AG08396 (cell line): ENCODE results near the gene PDE11A.
"Not testable (repeated sequence)": the region's sequence is repeated elsewhere in the genome, so short reads cannot be mapped to it uniquely, and the experiment has no call there.

Source experiments
- DNase-seq: peaks from one replicate; pipeline ENCODE4 v3.0.0; 2012; ENCODE audit warnings: low spot score, mixed read lengths

Gene PDE11A

DNA sequence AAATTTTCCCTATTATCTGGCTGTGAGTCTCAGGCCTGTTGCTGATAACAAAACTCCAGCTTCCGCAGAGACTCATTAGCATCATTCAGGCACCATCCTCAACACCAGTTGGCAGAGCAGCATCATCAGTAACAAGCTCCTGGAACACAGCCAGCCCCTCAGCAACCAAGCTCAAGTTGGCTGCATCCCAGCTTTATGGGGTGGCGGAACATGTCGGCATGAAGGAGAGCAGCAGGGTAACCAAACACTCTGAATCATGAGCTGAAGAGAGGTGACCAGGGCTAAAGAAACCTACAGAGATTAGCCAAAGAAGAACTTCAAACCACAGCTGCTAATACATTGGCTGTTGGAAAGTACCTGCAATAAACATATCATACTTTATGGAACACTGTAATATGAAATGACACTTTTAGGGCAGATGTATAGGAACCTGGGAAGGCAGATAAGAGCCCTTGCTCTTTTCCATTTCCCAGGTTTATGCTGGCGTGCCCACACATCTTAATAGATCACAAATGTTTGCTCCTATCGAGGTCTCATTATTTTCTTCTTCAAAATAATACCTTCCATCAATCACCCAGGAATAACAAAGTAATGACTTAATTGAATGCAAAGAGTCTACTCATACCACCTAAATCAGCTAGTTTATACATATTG is 63.8 kb downstream of the PDE11A start:
- peak; percentile 24 for DNase-seq

DNA sequence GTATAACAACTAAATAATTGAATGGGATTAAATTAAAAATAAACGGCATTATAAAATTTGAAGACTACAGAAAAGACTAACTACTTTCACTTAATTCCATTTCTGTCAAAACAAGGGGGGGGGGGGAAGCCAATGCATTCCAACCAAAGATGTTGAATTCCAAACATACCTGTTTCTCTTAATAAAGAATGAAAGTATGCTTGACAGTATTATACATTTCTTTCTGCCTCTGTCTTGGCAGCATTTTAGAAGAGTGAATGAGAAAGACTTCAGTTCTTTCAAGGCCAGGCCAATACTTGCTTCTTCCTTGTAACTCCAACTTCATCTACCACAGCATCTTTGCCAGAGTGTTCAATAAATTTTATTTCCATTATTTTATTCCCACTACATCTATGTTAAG is 65.9 kb downstream of the PDE11A start:
- no peak for DNase-seq

DNA sequence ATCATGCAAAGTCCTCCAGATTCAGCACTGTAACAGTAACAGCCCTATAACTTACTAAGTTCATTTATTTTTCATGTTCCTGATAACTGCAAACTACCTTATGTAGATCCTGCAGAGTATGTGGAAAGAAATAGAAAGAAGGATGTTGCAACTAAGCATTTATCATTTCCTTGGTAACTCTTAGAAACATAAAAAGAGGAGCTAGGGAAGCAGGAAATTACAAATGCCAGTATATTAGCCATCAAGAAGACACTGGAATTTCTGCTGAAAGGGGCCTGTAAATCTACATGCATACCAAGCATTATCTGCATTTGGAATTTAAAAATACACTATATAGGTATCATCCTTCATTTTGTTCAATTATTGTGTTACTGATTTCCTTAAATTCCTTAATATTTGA is 66.8 kb downstream of the PDE11A start:
- no peak for DNase-seq

DNA sequence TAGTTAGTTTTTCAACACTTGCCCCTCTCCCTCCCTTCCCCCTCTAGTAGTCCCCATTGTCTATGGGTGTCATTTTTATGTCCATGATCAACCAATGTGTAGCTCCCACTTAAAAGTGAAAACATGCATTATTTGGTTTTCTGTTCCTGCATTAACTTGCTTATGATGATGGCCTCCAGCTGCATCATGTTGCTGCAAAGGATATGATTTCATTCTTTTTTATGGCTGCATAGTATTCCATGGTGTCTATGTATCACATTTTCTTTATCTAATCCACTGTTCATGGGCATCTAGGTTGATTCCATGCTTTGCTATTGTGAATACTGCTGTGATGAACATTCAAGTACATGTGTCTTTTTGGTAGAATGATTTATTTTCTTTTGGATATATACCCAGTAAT is 70.5 kb downstream of the PDE11A start:
- DNase-seq: no peak

DNA sequence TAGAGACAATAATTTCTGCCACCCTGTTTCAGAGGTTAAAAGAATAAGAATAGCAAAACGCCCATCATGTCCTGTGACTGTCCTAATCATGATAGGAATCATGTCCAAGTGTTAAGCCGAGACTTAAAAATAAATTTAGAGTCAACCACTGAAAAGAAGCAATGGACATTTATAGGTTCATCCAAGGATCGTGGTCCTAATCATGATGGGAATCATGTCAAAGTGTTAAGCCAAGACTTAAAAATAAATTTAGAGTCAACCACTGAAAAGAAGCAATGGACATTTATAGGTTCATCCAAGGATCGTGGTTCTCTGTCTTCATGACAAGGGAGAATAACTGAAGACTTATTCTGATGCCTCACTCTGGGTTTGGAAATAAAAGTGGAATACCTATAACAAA is 73.6 kb downstream of the PDE11A start:
- DNase-seq: no peak

DNA sequence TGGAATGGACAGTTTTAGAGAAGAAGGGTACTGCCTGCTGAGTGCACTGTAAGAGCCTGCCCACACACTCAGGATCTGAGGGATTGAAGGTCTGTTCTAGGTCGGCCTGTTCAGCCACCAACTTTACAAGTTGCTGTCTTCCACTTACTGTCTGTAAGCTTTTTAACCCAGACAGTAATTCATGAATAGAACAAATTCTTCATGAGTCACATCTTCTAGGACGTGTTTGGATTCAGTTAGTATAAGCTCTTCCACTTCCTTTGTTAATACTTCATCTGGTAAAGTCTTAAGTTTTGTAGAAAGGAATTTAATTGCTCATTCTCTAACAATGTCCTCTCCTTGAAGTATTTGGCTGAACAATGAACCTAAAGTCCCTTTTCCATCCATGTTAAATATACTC is 74.6 kb downstream of the PDE11A start:
- peak; percentile 29 for DNase-seq

DNA sequence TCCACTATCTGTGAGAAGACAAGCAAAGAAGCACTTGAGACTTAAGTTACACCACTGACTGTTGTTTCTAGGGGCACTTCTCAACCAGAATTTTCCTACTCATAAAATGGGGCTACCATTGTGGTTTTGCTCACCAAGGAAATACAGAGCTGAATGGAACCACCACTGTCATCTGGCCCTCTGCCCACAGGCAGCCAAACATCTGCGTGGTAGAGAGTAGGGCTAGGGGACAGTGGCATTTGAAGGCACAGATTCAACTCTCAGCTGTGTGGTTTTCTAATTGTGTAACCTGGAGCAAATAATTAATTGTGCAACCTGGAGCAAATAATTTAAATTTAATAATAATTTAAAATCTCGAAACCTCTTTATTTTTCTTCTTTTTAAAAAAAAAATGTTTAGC is 79.6 kb downstream of the PDE11A start:
- no peak for DNase-seq

DNA sequence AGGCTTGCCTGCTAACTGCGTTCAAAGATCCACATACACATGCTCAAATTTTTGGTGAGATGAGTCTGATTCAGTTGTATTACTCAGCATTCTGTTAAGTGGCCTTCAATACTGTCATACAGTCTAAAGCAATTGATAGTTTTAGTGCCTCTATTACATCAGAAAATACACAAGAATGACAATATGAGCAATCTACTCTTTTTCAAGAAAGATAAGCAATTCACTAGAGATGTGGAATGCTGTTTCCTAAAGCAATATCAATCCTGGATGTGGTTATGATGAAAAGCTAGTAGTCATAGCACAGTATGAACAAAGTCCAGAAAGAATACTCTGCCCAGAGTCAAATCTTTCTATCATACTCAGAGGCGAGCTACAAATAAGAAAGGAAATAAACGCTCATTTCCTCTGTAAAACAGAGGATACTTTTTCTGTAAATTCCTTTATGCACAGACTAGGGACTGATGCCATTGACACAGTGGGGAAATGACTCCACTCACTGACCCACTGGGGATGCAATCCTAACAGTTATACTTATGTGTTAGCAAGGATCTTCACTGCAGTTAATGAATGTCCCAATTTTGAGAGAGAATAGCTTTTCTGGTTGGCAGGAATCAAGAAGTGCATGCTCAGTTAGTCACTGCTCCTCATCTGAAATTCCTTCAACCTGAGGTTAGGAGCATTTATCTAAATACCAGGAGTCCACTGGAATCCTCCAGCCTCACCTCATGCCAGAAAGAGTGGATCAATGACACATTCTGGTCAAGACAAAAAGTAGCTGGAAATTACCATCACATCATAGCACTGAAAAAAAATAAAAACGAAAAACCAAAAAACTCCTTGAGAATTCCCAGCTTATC is 83.3 kb downstream of the PDE11A start:
- DNase-seq: peak; percentile 50

DNA sequence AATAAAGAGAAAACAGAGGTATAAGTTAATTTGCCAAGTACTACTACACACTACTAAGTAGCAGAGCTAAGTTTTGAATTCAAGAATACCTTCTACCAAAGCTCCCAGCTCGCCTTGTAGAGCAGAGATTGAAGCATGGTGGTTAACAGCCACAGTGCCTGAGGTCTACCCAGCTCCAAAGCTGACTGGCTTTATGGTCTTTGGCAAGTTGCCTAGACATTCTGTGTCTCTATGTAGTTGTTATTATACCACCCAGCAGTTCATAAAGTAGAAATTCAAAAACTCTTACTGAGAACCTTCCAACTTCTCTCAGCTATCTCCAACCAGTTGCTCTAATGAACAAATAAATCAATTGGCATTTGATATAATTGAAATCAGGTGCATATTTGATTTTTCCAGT is 87.8 kb downstream of the PDE11A start:
- no peak for DNase-seq

DNA sequence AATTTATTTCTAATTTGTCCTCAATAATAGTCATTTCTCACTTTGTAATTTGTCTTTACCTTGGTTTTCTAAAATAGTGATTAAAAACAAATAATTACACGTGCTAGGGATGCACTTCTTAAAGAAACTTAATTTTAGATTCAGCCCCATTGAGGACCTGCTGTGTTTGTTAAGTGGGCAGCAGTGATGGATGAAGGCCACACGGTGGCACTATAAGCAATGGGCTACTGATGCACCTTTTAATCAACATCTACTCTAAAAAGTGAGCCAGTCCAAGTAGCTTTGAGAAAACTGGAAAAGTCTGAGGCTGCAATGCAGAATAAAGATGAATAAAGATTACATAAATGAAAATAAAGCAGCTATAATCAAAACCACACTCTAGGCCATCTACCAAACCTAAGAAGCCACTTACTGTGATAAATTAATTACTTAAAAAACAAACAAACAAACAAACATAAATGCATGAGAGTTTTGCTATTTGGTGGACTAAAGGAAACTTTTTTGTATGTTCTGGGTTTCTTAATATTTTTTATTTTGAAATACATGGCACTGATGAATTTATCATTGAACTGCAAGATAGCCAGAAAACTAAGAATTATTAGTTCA is 89.3 kb downstream of the PDE11A start:
- peak; percentile 70 for DNase-seq

DNA sequence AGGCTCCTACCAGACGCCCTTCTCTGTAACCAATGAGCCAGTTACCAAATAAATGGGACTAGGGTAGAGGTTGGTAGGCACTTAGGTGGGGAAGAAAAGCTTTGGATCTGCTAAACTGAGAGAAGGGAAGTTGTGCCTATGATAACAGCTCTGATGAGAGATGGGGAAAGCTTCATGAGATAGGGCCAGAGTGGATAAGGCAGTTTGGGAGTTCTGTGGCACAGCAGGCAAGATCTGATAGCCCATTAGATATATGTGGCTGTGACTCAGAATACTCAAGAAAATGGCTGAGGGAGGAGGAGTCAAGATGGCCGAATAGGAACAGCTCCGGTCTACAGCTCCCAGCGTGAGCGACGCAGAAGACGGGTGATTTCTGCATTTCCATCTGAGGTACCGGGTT is 99.8 kb downstream of the PDE11A start:
- DNase-seq: no peak

DNA sequence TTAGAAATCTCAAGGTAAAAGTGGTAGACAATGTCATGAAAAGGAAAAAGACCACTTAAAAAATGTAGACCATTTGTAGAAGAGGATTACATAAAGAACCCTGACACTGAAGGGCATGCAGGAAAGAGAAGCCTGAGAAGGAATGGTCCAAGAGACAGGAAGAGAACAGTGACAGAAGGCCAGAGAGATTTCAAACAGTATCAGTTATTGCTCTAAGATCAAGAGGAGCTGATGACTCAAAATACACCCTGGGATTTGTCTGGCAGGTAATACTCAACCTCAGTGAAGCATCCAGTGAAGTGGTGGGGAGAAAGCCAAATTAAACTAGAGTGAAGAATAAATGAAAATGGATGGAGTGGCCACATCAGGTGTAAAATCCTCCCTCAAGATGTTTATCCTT is 100.5 kb downstream of the PDE11A start:
- no peak for DNase-seq

DNA sequence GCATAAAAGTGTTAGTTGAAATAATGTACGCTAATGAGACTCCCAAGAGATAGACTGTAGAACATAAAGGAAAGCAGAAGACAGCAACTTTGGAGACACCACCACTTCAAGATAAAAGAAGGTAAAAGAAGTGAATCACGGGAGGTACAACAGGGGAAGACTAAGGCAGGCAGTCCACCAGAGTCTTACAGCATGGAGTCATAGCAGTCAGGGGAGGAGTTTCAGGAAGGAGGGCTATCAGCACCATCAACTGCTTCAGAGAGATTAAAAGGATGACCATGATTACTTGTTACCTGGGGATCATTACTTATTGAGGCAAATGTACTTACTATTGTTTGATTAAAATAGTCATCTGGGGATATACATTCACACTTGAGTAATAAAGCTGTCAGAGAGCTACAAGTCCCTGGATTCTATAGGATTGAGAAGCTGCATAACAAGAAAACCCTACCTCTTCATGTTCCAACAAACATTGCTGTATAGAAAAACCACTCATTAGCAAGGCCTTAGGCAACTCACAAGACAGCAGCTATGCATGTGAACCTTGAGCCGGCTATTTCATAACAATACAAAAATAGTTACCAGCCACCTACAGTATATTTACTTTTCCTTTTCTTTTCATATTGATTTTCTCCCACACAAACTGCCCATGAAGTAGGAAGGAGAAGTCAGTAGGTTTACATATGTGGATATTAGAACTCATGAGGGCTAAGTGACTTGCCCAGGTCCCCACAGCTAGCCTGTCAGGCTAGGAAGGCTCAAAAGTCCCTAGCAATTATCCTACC is 101.7 kb downstream of the PDE11A start:
- DNase-seq: no peak

DNA sequence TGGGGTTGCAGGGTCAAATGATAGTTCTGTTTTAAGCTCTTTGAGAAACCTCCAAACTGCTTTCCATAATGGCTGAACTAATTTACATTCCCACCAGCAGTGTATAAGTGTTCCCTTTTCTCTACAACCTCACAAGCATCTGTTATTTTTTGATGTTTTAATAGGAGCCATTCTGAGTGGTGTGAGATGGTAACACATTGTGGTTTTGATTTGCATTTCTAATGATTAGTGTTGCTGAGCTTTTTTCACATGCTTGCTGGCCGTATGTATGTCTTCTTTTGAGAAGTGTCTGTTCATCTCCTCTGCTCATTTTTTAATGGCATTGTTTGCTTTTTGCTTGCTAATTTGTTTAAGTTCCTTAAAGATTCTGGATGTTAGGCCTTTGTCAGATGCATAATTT is 107.7 kb downstream of the PDE11A start:
- no peak for DNase-seq

DNA sequence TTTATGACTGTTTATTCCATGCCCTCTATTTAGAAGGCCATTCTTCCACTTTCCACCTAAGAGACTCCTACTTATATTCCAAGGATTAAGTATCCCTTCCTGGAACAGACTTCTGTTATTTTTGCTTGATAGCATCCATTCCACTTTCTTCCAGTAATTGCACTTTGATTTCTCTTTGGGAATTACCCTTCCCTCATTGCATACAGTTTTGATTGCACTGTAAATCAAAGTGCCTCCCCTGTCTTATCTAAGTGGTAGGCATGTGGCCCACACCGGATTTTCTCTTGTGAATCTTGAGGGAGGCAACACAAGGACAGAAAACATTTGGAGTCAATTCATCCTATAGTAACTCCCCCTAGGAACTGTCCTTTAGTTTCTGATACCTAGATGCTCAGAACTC is 120.4 kb downstream of the PDE11A start:
- no peak for DNase-seq

DNA sequence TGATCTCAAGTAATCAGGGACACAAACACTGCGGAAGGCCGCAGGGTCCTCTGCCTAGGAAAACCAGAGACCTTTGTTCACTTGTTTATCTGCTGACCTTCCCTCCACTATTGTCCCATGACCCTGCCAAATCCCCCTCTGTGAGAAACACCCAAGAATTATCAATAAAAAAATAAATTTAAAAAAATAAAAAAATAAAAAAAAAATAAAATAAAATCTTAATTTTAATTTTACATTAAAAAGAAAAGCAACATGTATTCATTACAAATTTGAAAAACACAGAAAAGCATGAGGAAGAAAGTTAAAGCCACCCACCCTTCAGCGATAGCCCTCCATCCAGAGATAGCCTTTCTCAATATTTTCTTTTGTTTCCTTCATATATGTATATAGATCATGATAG is 125.0 kb downstream of the PDE11A start:
- DNase-seq: not testable (repeated sequence)

DNA sequence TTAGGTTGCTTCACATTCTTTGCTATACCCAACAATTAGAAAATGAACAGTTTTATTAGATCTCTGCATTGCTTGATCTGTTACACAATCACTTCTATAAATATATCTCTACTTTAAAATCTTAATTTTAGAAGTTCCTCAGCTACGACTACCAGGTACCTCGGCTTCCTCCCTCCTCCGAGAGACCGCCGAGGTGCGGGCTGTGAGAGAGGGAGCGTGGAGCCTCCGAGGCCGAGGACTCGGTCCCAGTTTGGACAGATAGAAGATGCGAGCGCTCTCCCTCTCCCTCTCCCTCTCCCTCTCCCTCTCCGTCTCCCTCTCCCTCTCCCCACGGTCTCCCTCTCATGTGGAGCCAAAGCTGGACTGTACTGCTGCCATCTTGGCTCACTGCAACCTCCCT is 128.0 kb downstream of the PDE11A start:
- DNase-seq: not testable (repeated sequence)

DNA sequence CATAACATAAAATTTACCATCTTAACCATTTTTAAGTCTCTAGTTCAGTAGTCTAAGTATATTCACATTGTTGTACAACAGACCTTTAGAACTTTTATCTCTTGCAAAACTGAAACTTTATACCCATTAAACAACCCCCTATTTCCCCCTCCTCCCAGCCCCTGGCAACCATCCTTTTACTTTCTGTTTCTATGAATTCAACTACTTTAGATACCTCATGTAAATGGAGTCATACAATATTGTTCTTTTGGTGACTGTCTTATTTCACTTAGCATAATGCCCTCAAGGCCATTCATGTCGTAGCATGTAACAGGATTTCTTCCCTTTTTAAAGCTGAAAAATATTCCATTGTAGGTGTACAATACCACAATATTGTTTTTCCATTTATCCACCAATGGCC is 129.8 kb downstream of the PDE11A start:
- DNase-seq: no peak

DNA sequence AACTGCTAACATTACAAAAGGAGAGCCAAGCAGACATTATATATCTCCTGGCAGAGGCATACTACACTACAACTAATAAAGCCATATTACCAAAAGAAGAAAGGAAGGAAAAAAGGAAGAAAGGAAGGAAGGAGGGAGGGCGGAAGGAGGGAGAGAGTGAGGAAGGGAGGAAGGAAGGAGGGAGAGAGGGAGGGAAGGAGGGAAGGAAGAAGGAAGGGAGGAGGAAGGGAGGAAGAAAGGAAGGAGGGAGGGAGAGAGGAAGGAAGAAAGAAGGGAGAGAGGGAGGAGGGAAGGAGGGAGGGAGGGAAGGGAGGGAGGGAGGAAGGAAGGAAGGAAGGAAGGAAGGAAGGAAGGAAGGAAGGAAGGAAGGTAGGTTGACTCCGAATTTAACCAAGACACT is 133.4 kb downstream of the PDE11A start:
- DNase-seq: no peak

DNA sequence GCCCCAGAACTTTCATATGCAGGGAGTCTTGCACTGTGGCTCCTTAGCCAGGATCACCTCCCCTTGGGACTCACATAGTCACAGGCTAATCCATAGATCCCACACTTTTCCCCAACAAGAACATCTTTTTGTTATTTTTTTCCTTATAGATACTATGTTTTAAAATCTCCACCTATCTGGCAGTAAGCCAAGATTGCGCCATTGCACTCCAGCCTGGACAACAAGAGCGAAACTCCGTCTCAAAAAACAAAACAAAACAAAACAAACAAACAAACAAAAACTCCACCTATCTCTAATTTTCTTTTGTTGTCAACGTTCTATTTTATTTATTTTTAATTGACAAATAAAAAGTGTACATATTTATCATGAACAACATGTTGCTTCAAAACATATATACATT is 141.7 kb downstream of the PDE11A start:
- no peak for DNase-seq

DNA sequence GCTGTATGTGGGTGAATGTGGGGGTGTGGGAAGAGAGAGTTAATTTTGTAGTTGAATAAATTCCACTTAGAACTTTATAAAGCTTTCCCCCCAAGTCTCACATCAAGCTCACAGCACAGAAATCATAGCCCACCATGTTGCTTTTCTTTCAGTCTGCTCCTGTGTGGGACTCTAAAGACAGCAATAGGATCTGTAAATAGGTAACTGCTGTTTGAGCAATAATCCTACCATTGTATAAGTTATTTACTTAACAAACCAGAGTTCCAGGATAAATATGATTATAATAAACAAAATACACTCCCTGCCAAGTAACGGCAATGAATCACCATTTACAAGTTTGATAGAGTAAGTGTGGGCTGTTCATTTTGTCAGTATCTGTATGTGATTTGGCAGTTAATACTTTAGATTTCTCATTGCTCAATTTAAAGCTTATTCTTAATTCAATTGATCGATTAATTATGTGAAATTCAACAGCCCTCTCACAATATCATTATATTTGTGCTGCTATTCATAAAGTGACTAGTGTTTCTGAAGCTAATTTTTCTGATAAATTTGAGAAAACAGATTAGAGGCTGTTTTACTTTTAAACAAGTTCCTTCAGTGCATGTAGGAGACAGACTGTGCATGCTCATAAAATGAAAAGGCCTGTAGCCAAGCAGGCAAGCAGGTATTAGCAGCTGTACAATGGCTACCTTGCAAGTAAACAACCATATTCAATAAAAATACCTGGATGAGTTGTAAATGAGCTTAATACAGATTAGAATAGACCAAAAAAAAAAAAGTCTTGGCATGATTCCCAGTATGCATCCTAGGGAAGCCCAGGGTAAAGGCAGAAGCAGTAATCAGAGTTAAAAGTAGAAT is 142.7 kb downstream of the PDE11A start:
- no peak for DNase-seq

DNA sequence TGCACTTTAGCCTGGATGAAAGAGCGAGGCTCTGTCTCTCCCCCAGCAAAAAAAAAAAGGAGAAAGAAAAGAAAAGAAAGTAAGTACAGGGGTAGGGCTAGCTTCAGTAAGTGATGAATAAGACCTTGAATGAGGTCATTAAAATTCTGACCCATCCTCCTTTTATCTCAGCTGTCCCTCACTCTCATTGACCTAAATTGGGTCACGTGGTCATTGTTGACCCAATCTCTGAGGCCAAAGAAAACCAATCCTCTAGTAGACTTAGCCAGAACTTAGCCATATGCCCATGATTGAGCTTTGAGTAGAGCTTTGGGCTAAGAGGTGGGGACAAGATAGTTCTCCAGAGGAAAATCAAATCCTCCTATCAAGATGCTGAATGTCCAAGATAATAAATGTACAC is 149.3 kb downstream of the PDE11A start:
- no peak for DNase-seq
